GM19351 (cell line): ENCODE data around the gene PDPN.
"Not testable (repeated sequence)": the region's sequence is repeated elsewhere in the genome, so short reads cannot be mapped to it uniquely, and the experiment has no call there.

Experiments
- ATAC-seq: cut with Tn5 transposase; IDR thresholded peaks from one replicate; pipeline ENCODE4 v1.9.1; 2021; ENCODE audit warnings: mild to moderate bottlenecking, moderate library complexity; ENCODE audit not compliant: unreplicated experiment

PDPN gene

GRCh38 chr1:13583595-13583965 lies at the start of gene PDPN:
PDPN (plus strand) TSS chr1:13583832; CDS start chr1:13584034, 202 bp downstream.
- no peak for ATAC-seq

- ATAC-seq, result no peak
Observed at GRCh38 chr1:13535227-13535626, 48.4 kb upstream of the PDPN start.

- no peak for ATAC-seq
Observed at GRCh38 chr1:13536571-13536970, 47.1 kb upstream of the PDPN start.

- ATAC-seq, result no peak
Observed at GRCh38 chr1:13538832-13539231, 44.8 kb upstream of the PDPN start.

GRCh38 chr1:13539683-13540082 lies 43.9 kb upstream of the PDPN start:
- ATAC-seq, result no peak

- no peak for ATAC-seq
Observed at GRCh38 chr1:13540866-13541265, 42.8 kb upstream of the PDPN start.

GRCh38 chr1:13541435-13542215 lies 42.0 kb upstream of the PDPN start:
- ATAC-seq, result no peak

- no peak for ATAC-seq
Observed at GRCh38 chr1:13543451-13544220, 40.0 kb upstream of the PDPN start.

- ATAC-seq, result no peak
Observed at GRCh38 chr1:13544221-13544556, 39.4 kb upstream of the PDPN start.

GRCh38 chr1:13546791-13547190 lies 36.8 kb upstream of the PDPN start:
- ATAC-seq, result no peak

- no peak for ATAC-seq
Observed at GRCh38 chr1:13548281-13548680, 35.4 kb upstream of the PDPN start.

- no peak for ATAC-seq
Observed at GRCh38 chr1:13549021-13549420, 34.6 kb upstream of the PDPN start.

GRCh38 chr1:13549521-13549920 lies 34.1 kb upstream of the PDPN start:
- no peak for ATAC-seq

GRCh38 chr1:13550663-13551062 lies 33.0 kb upstream of the PDPN start:
- ATAC-seq, result no peak

- no peak for ATAC-seq
Observed at GRCh38 chr1:13554798-13555197, 28.8 kb upstream of the PDPN start.

GRCh38 chr1:13556224-13556764 lies 27.3 kb upstream of the PDPN start:
- ATAC-seq, result no peak

GRCh38 chr1:13560541-13560940 lies 23.1 kb upstream of the PDPN start:
- ATAC-seq, result no peak

- ATAC-seq, result not testable (repeated sequence)
Observed at GRCh38 chr1:13562981-13563380, 20.7 kb upstream of the PDPN start.

GRCh38 chr1:13564073-13564472 lies 19.6 kb upstream of the PDPN start:
- ATAC-seq, result no peak

GRCh38 chr1:13570435-13570834 lies 13.2 kb upstream of the PDPN start:
- ATAC-seq, result not testable (repeated sequence)

GRCh38 chr1:13570924-13571323 lies 12.7 kb upstream of the PDPN start:
- ATAC-seq, result no peak

- ATAC-seq, result no peak
Observed at GRCh38 chr1:13573586-13573985, 10.0 kb upstream of the PDPN start.
